GM23248 (cell line): ENCODE results near the gene PNMA1. TPM values are rescaled to one million over a fixed set of nuclear protein-coding genes. Genes with fewer than 3 reads are reported as not detected.

Experiments
- DNase-seq: peaks from one replicate; pipeline ENCODE4 v3.0.0-alpha.2; 2015
- H2AFZ ChIP-seq: fragments of 200-600 bp; sonication (generic); 2 replicates; pipeline ENCODE4 v1.6.1; 2016; ENCODE audit warnings: antibody characterized with exemption
- H3F3A ChIP-seq: fragments of 200-600 bp; sonication (generic); 2 replicates; pipeline ENCODE4 v1.6.1; 2016; ENCODE audit warnings: mild to moderate bottlenecking, antibody characterized with exemption, mixed run types; ENCODE audit not compliant: insufficient read depth
- H3K27ac ChIP-seq: fragments of 200-600 bp; sonication (generic); 2 replicates; pipeline ENCODE4 v1.5.1; 2016; ENCODE audit warnings: mild to moderate bottlenecking
- H3K27me3 ChIP-seq: fragments of 200-600 bp; sonication (generic); replicated peaks from 2 replicates; pipeline ENCODE4 v1.6.1; 2016; ENCODE audit warnings: mild to moderate bottlenecking; ENCODE audit not compliant: insufficient read depth
- H3K36me3 ChIP-seq: fragments of 200-600 bp; sonication (generic); 2 replicates; pipeline ENCODE4 v1.6.1; 2016; ENCODE audit warnings: low read depth, mild to moderate bottlenecking
- H3K4me1 ChIP-seq: fragments of 200-600 bp; sonication (generic); 2 replicates; pipeline ENCODE4 v1.6.1; 2016; ENCODE audit warnings: mild to moderate bottlenecking; ENCODE audit not compliant: insufficient read depth
- H3K4me2 ChIP-seq: fragments of 200-600 bp; sonication (generic); one replicate; pipeline ENCODE4 v1.6.1; 2016; ENCODE audit warnings: mild to moderate bottlenecking; ENCODE audit not compliant: unreplicated experiment
- H3K4me3 ChIP-seq: fragments of 200-600 bp; sonication (generic); 2 replicates; pipeline ENCODE4 v1.5.1; 2016; ENCODE audit warnings: mild to moderate bottlenecking
- H3K79me2 ChIP-seq: fragments of 200-600 bp; sonication (generic); 2 replicates; pipeline ENCODE4 v1.6.1; 2016; ENCODE audit warnings: mild to moderate bottlenecking; ENCODE audit not compliant: insufficient read depth
- H3K9ac ChIP-seq: fragments of 200-600 bp; sonication (generic); 2 replicates; pipeline ENCODE4 v1.6.1; 2016; ENCODE audit warnings: mild to moderate bottlenecking
- H3K9me2 ChIP-seq: fragments of 200-600 bp; sonication (generic); 2 replicates; pipeline ENCODE4 v1.6.1; 2016; ENCODE audit warnings: mixed run types, mild to moderate bottlenecking, moderate library complexity; ENCODE audit not compliant: insufficient read depth
- H3K9me3 ChIP-seq: fragments of 200-600 bp; sonication (generic); one replicate; pipeline ENCODE4 v1.6.1; 2017; ENCODE audit warnings: low read depth
- H4K20me1 ChIP-seq: fragments of 200-600 bp; sonication (generic); 2 replicates; pipeline ENCODE4 v1.6.0; 2016; ENCODE audit not compliant: insufficient read depth
- EZH2 ChIP-seq: fragments of 200-600 bp; sonication (generic); IDR thresholded peaks from 2 replicates; pipeline ENCODE4 v1.6.1; 2018; ENCODE audit warnings: antibody characterized with exemption, mild to moderate bottlenecking; ENCODE audit not compliant: insufficient read depth, poor library complexity, severe bottlenecking
- EZH2phosphoT487 ChIP-seq: fragments of 200-600 bp; sonication (generic); IDR thresholded peaks from 2 replicates; pipeline ENCODE4 v1.6.1; 2018; ENCODE audit warnings: antibody characterized with exemption, moderate library complexity, mild to moderate bottlenecking, low read depth; ENCODE audit not compliant: insufficient read depth
- WGBS, 2 experiments: methylation state at CpG; one replicate each; pipeline ENCODE4 v1.1.6; 2015 to 2017; ENCODE audit warnings: low lambda C conversion rate in 2 of 2, low coverage in 1 of 2; ENCODE audit errors: missing lambda C conversion rate in 2 of 2; 5-methylcytosine and 5-hydroxymethylcytosine counted together
- in situ Hi-C: fragments of 300-500 bp; cut with MboI; formaldehyde crosslinking; loops from 2 replicates; pipeline ENCODE4 v1.15.0; 2020
- polyA plus RNA-seq: library from polyadenylated mRNA; unstranded; fragments of >200 nt; fragmentation: Nextera tagmentation; extraction: Ambion mirVana; gene quantifications from 2 replicates; pipeline ENCODE4 v1.2.1, GENCODE V29; 2016
- total RNA-seq: library from RNA; depleted of rRNA; stranded (reverse); fragments of >200 nt; shearing (Covaris generic); gene quantifications from 2 replicates; pipeline ENCODE4 v1.2.3, GENCODE V29; 2014

PNMA1 gene
- total and polyA plus RNA-seq, 2 experiments from 2014 or later: 14.2 to 64.7 TPM

DNA sequence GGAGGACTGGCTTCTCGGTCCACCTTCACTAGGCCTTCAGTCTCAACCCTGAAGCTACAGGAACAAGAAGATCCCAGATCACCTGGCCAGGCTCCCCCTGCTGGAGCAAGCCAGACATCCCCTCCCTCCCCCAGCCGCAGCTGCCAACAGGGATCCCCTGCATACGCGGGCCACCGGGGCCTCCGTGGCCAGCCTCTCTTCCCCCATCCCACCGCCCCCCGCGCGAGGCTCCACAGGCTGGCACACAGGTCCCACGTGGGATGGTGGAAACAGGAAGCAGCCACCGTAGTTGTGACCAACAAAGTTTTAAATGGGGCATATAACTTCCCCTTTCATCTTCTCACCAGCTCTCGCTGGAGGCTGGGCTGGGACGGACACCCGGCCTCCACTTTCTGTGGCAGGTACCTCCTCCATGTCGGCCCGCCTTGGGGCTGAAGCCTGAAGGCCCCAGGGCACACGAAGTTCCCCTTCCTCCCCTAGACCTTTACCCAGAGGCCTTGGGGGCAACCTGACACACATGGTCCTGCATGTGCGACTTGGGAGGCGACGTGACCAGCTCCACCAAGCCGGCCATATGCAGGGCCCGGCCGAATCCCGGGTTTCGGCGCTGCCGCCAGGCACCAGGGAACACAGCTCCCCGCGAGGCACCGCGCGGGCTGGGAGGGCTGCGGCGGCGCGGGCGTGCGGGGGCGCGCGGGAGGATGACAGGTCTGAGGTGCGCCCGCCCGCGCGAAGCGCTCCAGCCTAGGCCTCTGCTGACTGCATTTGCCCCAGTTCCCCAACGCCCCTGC, 44.4 kb upstream of the PNMA1 start:
- no peaks in the 10 kb centered on the region for H3K27me3 ChIP-seq
- no peak for TF ChIP-seq EZH2
- no peak for TF ChIP-seq EZH2phosphoT487
- in situ Hi-C loops: no loop called here
- H3F3A ChIP-seq: peaks cover 42% of the 10 kb centered on the region
- peak; percentile 72 for DNase-seq
- H3K4me2 ChIP-seq: peak overlapping the region; percentile 88
- no peaks in the 10 kb centered on the region for H3K36me3 ChIP-seq
- H3K9me3 ChIP-seq: no peaks in the 10 kb centered on the region
- peaks cover 54% of the 10 kb centered on the region for H3K4me1 ChIP-seq
- H3K9ac ChIP-seq: peak overlapping the region; percentile 97
- peaks cover 79% of the 10 kb centered on the region for H3K79me2 ChIP-seq
- H3K9me2 ChIP-seq: no peaks in the 10 kb centered on the region
- no peak overlapping the region for H2AFZ ChIP-seq
- peak overlapping the region; percentile 94 for H3K27ac ChIP-seq
- 2% methylated on average over 41 to 46 of the region's 49 CpGs for WGBS, 2 experiments
- H4K20me1 ChIP-seq: no peaks in the 10 kb centered on the region
- H3K4me3 ChIP-seq: peak overlapping the region; percentile 80

- no peak overlapping the region for H2AFZ ChIP-seq
- peak overlapping the region; percentile 88 for H3K4me2 ChIP-seq
- H3K9ac ChIP-seq: peak overlapping the region; percentile 97
- H3K4me1 ChIP-seq: peaks cover 60% of the 10 kb centered on the region
- H3K79me2 ChIP-seq: peaks cover 79% of the 10 kb centered on the region
- peak overlapping the region; percentile 80 for H3K4me3 ChIP-seq
- TF ChIP-seq EZH2: no peak
- TF ChIP-seq EZH2phosphoT487: no peak
- peak; percentile 37 for DNase-seq
- H3K27me3 ChIP-seq: no peaks in the 10 kb centered on the region
- H3K36me3 ChIP-seq: no peaks in the 10 kb centered on the region
- in situ Hi-C loops: no loop called here
- H3K9me3 ChIP-seq: no peaks in the 10 kb centered on the region
- H3K9me2 ChIP-seq: no peaks in the 10 kb centered on the region
- H4K20me1 ChIP-seq: no peaks in the 10 kb centered on the region
- H3K27ac ChIP-seq: peak overlapping the region; percentile 94
- H3F3A ChIP-seq: peaks cover 48% of the 10 kb centered on the region
- 21 to 22% methylated on average over 10 of the region's 10 CpGs for whole genome bisulfite sequencing, 2 experiments
These were observed 43.8 kb upstream of the PNMA1 start for GRCh38 chr14:73757876-73758391.

- H3F3A ChIP-seq: peaks cover 54% of the 10 kb centered on the region
- peaks cover 66% of the 10 kb centered on the region for H3K4me1 ChIP-seq
- peak overlapping the region; percentile 80 for H3K4me3 ChIP-seq
- no peak overlapping the region for H2AFZ ChIP-seq
- H3K36me3 ChIP-seq: no peaks in the 10 kb centered on the region
- H3K9me2 ChIP-seq: no peaks in the 10 kb centered on the region
- WGBS, 2 experiments: 96% methylated on average over 1 of the region's 1 CpG
- in situ Hi-C loops: no loop called here
- peak overlapping the region; percentile 94 for H3K27ac ChIP-seq
- H3K27me3 ChIP-seq: no peaks in the 10 kb centered on the region
- DNase-seq: no peak
- H3K4me2 ChIP-seq: peak overlapping the region; percentile 88
- TF ChIP-seq EZH2 (no peak), EZH2phosphoT487 (no peak)
- H3K79me2 ChIP-seq: peaks cover 79% of the 10 kb centered on the region
- peak overlapping the region; percentile 97 for H3K9ac ChIP-seq
- H4K20me1 ChIP-seq: no peaks in the 10 kb centered on the region
- H3K9me3 ChIP-seq: no peaks in the 10 kb centered on the region
These were observed 43.2 kb upstream of the PNMA1 start for GRCh38 chr14:73757381-73757780.

DNA sequence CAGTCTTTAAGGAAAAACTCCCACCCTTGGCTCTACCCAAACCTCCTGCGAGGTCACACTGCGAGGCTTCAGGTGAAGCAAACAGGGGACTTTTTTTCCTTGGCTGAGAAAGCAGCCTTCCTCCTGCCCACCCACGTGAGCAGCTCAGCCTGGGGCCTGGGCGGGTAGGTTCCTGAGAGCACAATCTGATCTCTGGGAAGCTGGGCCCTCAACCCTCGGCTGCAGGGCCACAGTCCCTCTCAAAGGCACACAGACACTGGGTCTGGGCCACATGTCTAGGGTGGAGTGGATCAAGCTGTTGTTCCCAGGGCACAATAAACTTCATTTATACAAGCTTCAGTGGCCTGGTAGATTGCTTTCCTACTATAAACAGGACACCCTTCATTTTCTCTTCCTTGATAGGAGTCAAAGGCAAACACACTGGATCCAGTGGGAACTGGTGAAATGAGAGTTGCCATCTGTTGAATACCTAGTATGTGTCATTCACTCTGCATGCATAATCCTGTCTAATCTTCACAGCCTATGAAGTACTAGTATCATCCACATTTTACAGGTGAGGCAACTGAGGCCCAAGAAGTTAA, 41.3 kb upstream of the PNMA1 start:
- DNase-seq: peak; percentile 54
- Histone ChIP-seq H3K36me3 (no peaks in the 10 kb centered on the region), H3K9me2 (no peaks in the 10 kb centered on the region), H3K9ac (peak overlapping the region; percentile 70), H3K4me3 (peak overlapping the region; percentile 25; the same call in 1 of the 2 replicates), H3K9me3 (no peaks in the 10 kb centered on the region), H3K79me2 (peaks cover 81% of the 10 kb centered on the region), H3K4me2 (peak overlapping the region; percentile 78), H3K27ac (peak overlapping the region; percentile 94), H3K27me3 (no peaks in the 10 kb centered on the region), H4K20me1 (peaks cover 8% of the 10 kb centered on the region; the same call in 1 of the 2 replicates), H3K4me1 (peaks cover 68% of the 10 kb centered on the region), H2AFZ (no peak overlapping the region), H3F3A (peaks cover 60% of the 10 kb centered on the region)
- in situ Hi-C loops: no loop called here
- TF ChIP-seq EZH2phosphoT487 (no peak), EZH2 (no peak)
- 23 to 28% methylated on average over 5 of the region's 5 CpGs for WGBS, 2 experiments
